Stimulated activated CD8-positive, alpha-beta memory T cell treated with anti-CD3 and anti-CD28 coated beads, Interleukin-7, amount 100 ng/mL, for 4 hours (primary cell): ENCODE data around the gene PSEN1.
"Not testable (repeated sequence)": the region's sequence is repeated elsewhere in the genome, so short reads cannot be mapped to it uniquely, and the experiment has no call there.

Experiments
- DNase-seq, 2 donors: peaks; one replicate each; pipeline ENCODE4 v3.0.0-alpha.2; 2020; ENCODE audit warnings: low read depth in 2 of 2

Gene PSEN1

GRCh38 chr14:73166399-73166798 lies 30.1 kb downstream of the PSEN1 start:
- no peak for DNase-seq

DNA sequence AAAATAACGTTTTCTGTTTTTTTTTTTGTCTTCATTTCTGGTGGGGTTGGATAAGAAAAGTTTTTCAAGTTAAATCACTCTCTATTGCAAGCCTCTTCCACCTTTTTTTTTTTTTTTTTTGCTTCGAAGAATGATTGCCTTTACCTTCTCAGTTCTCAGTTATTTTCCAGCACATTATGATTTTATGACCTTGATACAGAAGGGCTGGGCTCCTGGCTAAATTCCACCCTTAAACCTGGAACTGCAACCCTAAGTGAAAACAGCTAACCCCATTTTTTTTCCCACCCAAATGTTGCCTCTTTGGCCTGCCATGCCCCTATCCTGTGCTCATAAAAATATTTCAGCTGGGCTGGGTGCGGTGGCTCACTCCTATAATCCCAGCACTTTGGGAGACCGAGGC lies 31.4 kb downstream of the PSEN1 start:
- DNase-seq: no peak

DNA sequence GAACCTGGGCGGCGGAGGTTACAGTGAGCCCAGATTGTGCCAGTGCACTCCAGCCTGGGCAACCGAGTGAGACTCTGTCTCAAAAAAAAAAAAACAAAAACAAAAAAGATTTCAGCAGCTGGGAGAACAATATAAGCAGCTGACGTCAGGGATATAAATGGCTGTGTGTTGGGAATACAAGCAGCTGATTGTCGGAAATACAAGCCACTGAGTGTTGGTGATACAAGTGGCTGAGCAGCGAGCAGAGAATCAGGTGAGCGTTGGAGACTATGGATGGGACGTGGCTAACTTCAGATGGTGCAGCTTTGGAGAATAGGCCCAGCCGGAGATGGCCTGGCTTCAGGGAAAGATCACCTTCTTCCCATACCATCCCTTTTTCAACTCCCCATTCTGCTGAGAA lies 32.0 kb downstream of the PSEN1 start:
- DNase-seq: no peak

GRCh38 chr14:73168691-73169090 lies 32.4 kb downstream of the PSEN1 start:
- DNase-seq: no peak

DNA sequence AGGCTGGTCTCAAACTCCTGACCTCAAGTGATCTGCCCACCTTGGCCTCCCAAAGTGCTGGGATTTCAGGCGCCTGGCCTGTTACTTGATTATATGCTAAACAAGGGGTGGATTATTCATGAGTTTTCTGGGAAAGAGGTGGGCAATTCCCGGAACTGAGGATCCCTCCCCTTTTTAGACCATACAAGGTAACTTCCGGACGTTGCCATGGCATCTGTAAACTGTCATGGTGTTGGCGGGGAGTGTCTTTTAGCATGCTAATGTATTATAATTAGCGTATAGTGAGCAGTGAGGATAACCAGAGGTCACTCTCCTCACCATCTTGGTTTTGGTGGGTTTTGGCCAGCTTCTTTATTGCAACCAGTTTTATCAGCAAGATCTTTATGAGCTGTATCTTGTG lies 33.5 kb downstream of the PSEN1 start:
- DNase-seq: not testable (repeated sequence)

GRCh38 chr14:73170686-73171085 lies 34.4 kb downstream of the PSEN1 start:
- DNase-seq: no peak

- DNase-seq: no peak
Observed at GRCh38 chr14:73172500-73172899, 36.2 kb downstream of the PSEN1 start.

DNA sequence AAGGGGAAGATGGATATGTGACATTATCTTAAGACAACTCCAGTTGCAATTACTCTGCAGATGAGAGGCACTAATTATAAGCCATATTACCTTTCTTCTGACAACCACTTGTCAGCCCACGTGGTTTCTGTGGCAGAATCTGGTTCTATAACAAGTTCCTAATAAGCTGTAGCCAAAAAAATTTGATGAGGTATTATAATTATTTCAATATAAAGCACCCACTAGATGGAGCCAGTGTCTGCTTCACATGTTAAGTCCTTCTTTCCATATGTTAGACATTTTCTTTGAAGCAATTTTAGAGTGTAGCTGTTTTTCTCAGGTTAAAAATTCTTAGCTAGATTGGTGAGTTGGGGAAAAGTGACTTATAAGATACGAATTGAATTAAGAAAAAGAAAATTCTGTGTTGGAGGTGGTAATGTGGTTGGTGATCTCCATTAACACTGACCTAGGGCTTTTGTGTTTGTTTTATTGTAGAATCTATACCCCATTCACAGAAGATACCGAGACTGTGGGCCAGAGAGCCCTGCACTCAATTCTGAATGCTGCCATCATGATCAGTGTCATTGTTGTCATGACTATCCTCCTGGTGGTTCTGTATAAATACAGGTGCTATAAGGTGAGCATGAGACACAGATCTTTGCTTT lies 36.9 kb downstream of the PSEN1 start:
- DNase-seq: no peak

DNA sequence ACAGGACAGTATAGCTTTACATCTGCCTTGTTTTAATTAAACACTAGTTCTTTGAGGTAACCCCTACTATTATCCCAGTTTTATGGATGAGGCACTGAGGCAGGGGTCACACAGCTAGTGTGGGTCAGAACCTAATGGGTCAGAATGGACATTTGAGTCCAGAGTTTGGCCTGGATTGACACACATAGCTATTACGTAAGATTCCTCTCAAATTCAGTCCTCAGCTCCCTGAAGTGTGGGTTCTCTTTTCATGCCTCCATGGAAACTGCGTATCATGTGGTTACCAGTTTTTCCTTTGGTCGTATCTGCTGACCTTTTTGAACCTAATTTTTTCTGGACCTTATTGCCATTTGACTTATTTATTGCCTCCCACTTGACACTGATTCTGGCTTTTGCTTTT lies 40.4 kb downstream of the PSEN1 start:
- no peak for DNase-seq

DNA sequence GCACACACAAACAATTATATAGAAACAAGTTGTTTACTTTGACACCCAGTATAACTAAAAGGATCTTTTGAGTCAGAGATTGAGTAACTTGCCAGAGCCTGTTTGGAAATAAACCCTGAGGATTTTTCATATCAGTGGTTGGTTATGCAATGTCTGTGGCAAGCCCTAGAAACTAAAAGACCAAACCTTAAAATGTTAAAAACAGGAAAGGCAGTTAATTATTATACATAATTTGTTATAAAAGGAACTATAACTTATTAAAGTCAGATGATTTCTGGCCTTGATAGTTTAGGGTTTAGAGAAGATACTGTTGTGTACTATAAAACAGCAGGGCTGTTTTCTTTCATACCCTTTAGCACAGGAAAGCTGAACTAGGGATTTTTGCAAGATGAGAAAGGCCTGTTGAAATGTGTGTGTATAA lies 44.1 kb downstream of the PSEN1 start:
- no peak for DNase-seq

DNA sequence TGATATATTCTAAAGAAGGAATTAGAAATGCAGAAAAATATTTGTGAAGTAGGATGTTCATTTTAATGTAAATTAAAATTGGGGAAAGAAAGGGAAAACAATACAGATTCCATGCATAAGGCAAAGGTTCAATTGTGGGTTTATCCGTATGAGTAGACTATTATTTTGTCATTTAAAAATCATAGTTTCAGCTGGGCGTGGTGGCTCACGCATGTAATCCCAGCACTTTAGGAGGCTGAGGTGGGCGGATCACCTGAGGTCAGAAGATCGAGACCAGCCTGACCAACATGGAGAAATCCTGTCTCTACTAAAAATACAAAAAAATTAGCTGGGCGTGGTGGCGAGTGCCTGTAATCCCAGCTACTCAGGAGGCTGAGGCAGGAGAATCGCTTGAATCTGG lies 44.7 kb downstream of the PSEN1 start:
- not testable (repeated sequence) for DNase-seq

GRCh38 chr14:73188501-73188911 lies 52.2 kb downstream of the PSEN1 start:
- no peak for DNase-seq

DNA sequence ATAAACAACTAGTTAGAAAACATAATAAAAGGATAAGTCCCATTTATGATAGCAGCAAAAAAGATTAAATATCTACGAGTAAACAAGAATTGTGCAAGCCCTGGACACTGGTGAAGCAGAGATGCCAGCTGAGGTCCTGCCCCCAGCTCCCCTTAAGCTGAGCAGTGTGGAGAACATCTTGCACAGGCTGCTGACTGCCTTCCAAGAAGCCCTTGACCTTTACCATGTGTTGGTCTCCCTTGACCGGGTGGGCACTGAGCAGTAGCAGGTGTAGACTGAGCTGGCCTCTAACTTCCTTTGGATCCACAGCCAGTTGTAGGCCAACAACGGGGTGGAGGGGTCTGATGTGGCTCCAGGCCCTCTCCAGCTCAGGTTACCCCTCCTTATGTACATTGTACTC lies 53.3 kb downstream of the PSEN1 start:
- DNase-seq: no peak

DNA sequence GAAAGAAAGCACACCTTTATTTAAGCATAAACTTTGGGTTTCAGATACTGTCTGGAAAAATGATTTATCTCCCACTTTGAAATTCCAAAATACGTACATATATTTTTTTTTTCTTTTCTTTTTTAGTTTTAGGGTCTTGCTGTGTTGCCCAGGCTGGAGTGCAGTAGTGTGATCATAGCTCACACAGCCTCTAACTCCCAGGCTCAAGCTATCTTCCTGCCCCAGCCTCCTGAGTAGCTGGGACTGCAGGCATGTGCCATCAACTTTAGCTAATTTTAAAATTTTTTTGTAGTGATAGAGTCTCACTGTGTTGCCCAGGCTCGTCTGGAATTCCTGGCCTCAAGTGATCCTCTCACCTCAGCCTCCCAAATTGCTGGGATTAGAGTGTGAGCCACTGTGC lies 55.1 kb downstream of the PSEN1 start:
- DNase-seq: no peak

- not testable (repeated sequence) for DNase-seq
Observed at GRCh38 chr14:73194306-73194705, 58.0 kb downstream of the PSEN1 start.

- DNase-seq: no peak
Observed at GRCh38 chr14:73198253-73198652, 61.9 kb downstream of the PSEN1 start.

GRCh38 chr14:73203527-73203926 lies 67.2 kb downstream of the PSEN1 start:
- DNase-seq: no peak

- no peak for DNase-seq
Observed at GRCh38 chr14:73207615-73208014, 71.3 kb downstream of the PSEN1 start.

DNA sequence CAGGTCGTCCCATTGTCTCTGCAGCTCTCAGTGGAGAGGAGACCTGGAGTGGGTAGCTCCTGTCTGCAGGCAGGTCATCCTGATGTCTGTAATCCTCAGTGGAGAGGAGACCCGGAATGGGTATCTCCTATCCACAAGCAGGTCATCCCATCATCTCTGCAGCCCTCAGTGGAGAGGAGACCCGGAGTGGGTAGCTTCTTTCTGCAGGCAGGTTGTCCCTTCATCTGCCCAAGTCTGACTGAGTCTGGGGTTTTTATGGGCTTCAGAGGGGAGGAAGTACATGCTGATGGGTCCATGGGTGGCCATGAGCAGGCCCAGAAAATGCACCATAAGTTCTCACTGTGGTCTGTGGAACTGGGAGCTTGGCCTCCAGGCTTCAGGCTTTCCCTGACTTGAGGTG lies 72.1 kb downstream of the PSEN1 start:
- DNase-seq: no peak

DNA sequence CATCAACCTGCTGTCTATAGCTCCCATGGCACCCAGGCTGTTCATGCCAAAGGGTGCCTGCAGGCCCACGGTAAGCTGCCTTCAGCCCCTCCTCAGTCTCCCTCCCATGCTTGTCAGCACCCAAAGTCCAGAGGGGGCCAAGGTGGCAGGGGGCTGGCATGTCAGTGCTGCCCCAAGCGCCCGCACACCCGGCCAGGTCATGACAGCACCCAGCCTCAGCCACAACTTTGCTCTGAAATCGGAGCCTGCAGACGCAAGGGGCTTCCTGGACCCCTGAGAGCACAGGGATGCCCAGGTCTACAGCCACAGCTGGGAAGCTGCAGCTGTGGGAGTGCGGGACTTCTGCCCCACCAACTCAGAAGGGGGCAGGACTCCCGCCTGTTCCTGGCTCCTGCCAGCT lies 72.5 kb downstream of the PSEN1 start:
- no peak for DNase-seq

DNA sequence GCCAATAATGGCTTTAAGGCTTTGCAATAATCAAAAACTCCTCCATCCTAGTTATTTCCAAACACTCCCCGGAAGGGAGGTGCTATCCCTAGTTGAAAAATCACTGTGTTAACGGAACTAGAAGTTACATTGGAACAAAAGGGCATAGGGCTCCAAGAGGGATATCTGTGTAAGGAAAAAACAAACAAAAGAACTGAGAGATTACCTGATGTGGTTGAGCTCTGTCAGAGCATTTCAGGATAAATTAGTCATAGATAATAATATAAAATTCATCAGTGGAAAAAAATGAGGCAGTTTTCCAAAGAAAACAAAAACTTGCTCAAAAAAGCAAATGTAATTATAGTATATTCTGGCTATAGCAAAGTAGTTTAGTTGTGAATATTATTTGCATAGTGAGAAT lies 73.6 kb downstream of the PSEN1 start:
- no peak for DNase-seq

GRCh38 chr14:73211251-73212040 lies 75.1 kb downstream of the PSEN1 start:
- no peak for DNase-seq

DNA sequence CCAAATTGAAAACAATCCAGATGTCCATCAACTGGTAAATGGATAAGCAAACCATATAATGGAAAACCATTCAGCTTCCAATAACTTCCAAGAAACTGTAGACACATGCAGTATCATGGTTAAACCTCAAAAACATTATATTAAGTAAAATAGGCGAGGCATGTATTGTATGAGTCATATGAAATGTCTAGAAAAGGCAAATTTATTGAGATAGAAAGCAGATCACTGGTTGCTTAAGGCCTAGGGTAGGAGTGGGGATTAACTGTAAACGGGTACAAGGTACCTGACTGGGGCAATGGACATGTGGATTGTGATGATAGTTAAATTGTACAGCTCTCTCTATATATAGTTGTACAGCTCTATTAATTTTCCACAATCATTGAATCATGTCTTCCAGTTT lies 79.7 kb downstream of the PSEN1 start:
- no peak for DNase-seq

DNA sequence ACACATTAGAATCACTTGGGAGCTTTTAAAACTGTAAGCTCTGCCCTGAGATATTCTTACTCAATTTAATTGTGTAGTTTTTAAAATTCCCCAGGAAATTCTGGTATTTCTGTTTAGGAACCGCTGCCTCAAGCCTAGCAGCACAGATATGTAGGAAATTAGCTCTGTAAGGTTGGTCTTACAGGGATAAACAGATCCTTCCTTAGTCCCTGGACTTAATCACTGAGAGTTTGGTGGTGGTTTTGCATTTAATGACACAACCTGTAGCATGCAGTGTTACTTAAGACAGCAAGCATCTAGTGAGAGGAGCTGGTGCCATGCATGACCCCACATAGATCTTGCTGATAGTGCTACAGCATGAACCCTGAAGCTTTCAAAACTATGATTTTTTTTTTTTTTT lies 81.1 kb downstream of the PSEN1 start:
- no peak for DNase-seq
